ENCODE measurements around the gene PLEKHG4B.

DNA sequence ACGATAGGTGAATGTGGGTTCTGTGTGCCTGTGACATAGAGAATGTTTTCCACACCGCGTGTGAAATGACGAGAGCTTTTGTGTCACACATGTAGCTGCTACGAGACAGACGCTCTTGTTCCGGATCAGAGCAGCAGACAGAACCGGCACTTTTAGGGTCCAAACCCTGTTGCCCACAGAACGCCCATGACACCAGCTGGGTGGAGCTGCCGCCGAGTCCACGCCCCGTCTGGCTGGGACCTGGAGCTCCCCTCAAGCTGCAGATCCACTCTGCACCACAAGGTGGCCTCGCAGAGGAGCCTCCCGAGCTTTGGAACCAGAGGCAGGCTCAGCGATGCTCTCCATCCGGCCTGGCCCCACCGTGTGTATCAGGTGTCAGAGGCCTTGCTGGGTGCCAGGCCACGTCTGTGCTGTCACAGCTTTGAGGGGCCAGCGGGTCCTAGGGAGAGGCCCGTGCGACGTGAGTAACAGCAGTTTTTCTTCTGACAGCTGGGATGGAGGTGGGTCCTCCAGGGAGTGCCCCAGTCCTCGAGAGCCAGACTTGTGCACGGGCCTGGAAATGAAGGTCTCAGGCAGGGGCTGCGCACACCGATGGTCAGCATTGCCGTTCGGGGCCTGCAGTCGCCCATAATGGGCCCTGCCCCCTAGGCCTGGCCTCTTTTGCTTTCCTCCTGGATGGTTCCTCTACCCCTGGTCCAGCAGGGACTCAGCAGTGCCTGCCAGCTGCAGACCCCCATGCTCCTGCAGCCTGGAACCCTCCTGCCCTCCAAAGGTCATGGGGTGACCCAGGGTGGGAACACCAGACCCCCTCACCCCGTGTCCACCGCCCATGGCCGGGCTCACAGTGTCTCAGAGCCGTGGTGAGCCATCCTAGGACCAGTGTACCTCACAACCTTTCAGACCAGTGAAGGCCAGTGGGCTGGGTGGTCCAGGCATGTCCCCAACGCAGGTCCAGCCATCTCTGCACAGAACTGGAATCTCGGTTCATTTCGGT is 96.8 kb downstream of the PLEKHG4B start:
- TF ChIP-seq, protein P1, sequence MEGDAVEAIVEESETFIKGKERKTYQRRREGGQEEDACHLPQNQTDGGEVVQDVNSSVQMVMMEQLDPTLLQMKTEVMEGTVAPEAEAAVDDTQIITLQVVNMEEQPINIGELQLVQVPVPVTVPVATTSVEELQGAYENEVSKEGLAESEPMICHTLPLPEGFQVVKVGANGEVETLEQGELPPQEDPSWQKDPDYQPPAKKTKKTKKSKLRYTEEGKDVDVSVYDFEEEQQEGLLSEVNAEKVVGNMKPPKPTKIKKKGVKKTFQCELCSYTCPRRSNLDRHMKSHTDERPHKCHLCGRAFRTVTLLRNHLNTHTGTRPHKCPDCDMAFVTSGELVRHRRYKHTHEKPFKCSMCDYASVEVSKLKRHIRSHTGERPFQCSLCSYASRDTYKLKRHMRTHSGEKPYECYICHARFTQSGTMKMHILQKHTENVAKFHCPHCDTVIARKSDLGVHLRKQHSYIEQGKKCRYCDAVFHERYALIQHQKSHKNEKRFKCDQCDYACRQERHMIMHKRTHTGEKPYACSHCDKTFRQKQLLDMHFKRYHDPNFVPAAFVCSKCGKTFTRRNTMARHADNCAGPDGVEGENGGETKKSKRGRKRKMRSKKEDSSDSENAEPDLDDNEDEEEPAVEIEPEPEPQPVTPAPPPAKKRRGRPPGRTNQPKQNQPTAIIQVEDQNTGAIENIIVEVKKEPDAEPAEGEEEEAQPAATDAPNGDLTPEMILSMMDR (IDR thresholded peaks at IDR 0.05; ENCODE audit: borderline replicate concordance, extremely low read depth, low read length, poor library complexity, severe bottlenecking), result peak; percentile 96
- TF ChIP-seq EZH2 (IDR thresholded peaks at IDR 0.05; ENCODE audit: borderline replicate concordance, low read depth, low read length, severe bottlenecking), result no peak
